Heart left ventricle (tissue), 13 donors: Measurements from ENCODE around the gene IGDCC3.

ENCODE experiments used
- CTCF ChIP-seq, 12 donors: fragments of 200-600 bp; sonication (generic) in 4 of 12; IDR thresholded peaks; one replicate each; pipeline versions ENCODE4 v1.5.0 to v1.8.0; 2018 to 2022; ENCODE audit warnings: antibody characterized with exemption in 12 of 12, mild to moderate bottlenecking in 5 of 12
- POLR2A ChIP-seq, 2 donors: fragments of 450-650 bp; IDR thresholded peaks; one replicate each; pipeline ENCODE4 v1.6.1; 2017; ENCODE audit warnings: antibody characterized with exemption in 2 of 2, mild to moderate bottlenecking in 2 of 2, moderate library complexity in 2 of 2
- donor health status: ischemic (EF 13 %, LVEDD 7.1; RV severe dilation, severe dysfunction).
- donor health status: DM: no; HTN: yes; CAD: no.
- donor health status: DM: no; HTN: no; CAD: no.
- donor health status: ischemic (EF 25% LVEDD 6.9; RV normal size, moderate dysfunction).
- donor health status: ischemic (EF 25% LVEDD 5.7; RV mildly dilated, moderate dysfunction).
- donor health status: ischemic (EF 35%, LVEDD 5.7; RV mildly dilated, moderate dysfunction).
- donor health status: nonischemic (EF 11% LVEDD 7.7; RV severe dilation, severe dysfunction).
- donor health status: DM: yes; HTN: yes; CAD: no.
- donor health status: PGD.
- donor health status: ischemic (EF 29% LVEDD 5.4; RV normal size, mild dysfunction).
- donor health status: nonischemic (EF 23%, LVEDD 6.1; RV moderate dilation, normal function).

- TF ChIP-seq CTCF (IDR thresholded peaks at IDR 0.05) (no peak), POLR2A (IDR thresholded peaks at IDR 0.05) (no peak)
Observed at GRCh38 chr15:65337436-65338070, 40.2 kb downstream of the IGDCC3 start.
